Activated CD4-positive, alpha-beta T cell treated with anti-CD3 and anti-CD28 coated beads for 36 hours (primary cell): ENCODE measurements around the gene ICAM2. TPM values are rescaled to one million over a fixed set of nuclear protein-coding genes. Genes with fewer than 3 reads are reported as not detected.
A peak's percentile ranks its signal among the peaks of the same experiment; 100 is the strongest.

ENCODE experiments used
- ATAC-seq: fragments of 200-7000 bp; cut with Tn5 transposase; one replicate; pipeline ENCODE4 v1.10.0; 2021; ENCODE audit warnings: mild to moderate bottlenecking, moderate library complexity
- CTCF ChIA-PET: fragments of 350-600 bp; sonication (Branson Sonifier 250); formaldehyde crosslinking; loops from one replicate; lab custom pipeline; 2021; ENCODE audit warnings: antibody characterized with exemption; lab: Charles Lee
- POLR2A ChIA-PET: fragments of 350-600 bp; sonication (Branson Sonifier 250); formaldehyde crosslinking; loops from one replicate; lab custom pipeline; 2021; ENCODE audit warnings: antibody characterized with exemption, inconsistent platforms; lab: Charles Lee
- DNase-seq: peaks from one replicate; pipeline ENCODE4 v3.0.0-alpha.2; 2020
- H3K27ac Mint-ChIP-seq: one replicate; pipeline ENCODE4 v1.8.0; 2021; ENCODE audit warnings: mixed read lengths
- H3K27me3 Mint-ChIP-seq: one replicate; pipeline ENCODE4 v1.8.0; 2021; ENCODE audit warnings: mixed read lengths
- H3K36me3 Mint-ChIP-seq: one replicate; pipeline ENCODE4 v1.8.0; 2021; ENCODE audit warnings: low read depth, mixed read lengths
- H3K4me1 Mint-ChIP-seq: one replicate; pipeline ENCODE4 v1.8.0; 2021; ENCODE audit warnings: mixed read lengths
- H3K4me3 Mint-ChIP-seq: one replicate; pipeline ENCODE4 v1.8.0; 2021; ENCODE audit warnings: mild to moderate bottlenecking, moderate library complexity, mixed read lengths
- H3K9me3 Mint-ChIP-seq: one replicate; pipeline ENCODE4 v1.8.0; 2021; ENCODE audit warnings: low read depth, mixed read lengths
- intact Hi-C, 2 experiments: fragments of 100-400 bp; cut with DNase I in 1 of 2; cut with micrococcal nuclease in 1 of 2; formaldehyde crosslinking; loops; one replicate each; pipeline versions ENCODE4 v1.14.2 to v1.15.1; 2022 to 2024; cut with DNase I, micrococcal nuclease
- total RNA-seq, 2 experiments: library from RNA; stranded (reverse); gene quantifications; one replicate each; pipeline ENCODE4 v1.2.3, GENCODE V29; 2021

Gene ICAM2
- total RNA-seq, 2 experiments from 2014 or later, result 46.6 to 49.0 TPM

- POLR2A ChIA-PET, result no interaction called here
- H3K27ac Mint-ChIP-seq, result peak overlapping the region; percentile 18
- CTCF ChIA-PET, result interaction anchor here (0.7 to 2.0 kb wide), 7 partner anchors 16 to 72 kb away, joined by 3 to 10 read pairs (median 3); no protein-coding TSS in a partner anchor
- no peaks in the 10 kb centered on the region for H3K36me3 Mint-ChIP-seq
- no peaks in the 10 kb centered on the region for H3K9me3 Mint-ChIP-seq
- DNase-seq, result peak; percentile 33
- H3K27me3 Mint-ChIP-seq, result no peaks in the 10 kb centered on the region
- intact Hi-C loops, result no loop called here
- peaks cover 20% of the 10 kb centered on the region for H3K4me1 Mint-ChIP-seq
- H3K4me3 Mint-ChIP-seq, result no peak overlapping the region
- peak; percentile 72 for ATAC-seq
These were observed 45.7 kb downstream of the ICAM2 start for GRCh38 chr17:63974594-63975192.

GRCh38 chr17:63973930-63974593 is 46.4 kb downstream of the ICAM2 start:
- ChIA-PET CTCF (interaction anchor here (0.7 to 1.3 kb wide), 2 partner anchors 17 to 51 kb away, joined by 3 read pairs; no protein-coding TSS in a partner anchor), POLR2A (no interaction called here)
- Mint-ChIP-seq H3K27me3 (no peaks in the 10 kb centered on the region), H3K27ac (peak overlapping the region; percentile 18), H3K4me1 (peaks cover 20% of the 10 kb centered on the region), H3K4me3 (no peak overlapping the region), H3K36me3 (no peaks in the 10 kb centered on the region), H3K9me3 (no peaks in the 10 kb centered on the region)
- ATAC-seq (peak; percentile 15), DNase-seq (no peak)
- intact Hi-C loops, result no loop called here

GRCh38 chr17:63973247-63973646 is 47.2 kb downstream of the ICAM2 start:
- Mint-ChIP-seq H3K4me3 (no peak overlapping the region), H3K9me3 (no peaks in the 10 kb centered on the region), H3K4me1 (peaks cover 23% of the 10 kb centered on the region), H3K27ac (no peak overlapping the region), H3K27me3 (no peaks in the 10 kb centered on the region), H3K36me3 (no peaks in the 10 kb centered on the region)
- POLR2A ChIA-PET, result no interaction called here
- intact Hi-C loops, result no loop called here
- DNase-seq (no peak), ATAC-seq (no peak)
- CTCF ChIA-PET, result no interaction called here

GRCh38 chr17:63972796-63973195 is 47.6 kb downstream of the ICAM2 start, which contains the start of gene SCN4A:
TSS of gene SCN4A (minus strand) at chr17:63972918. CDS start at chr17:63972841, 77 bp downstream.
- ATAC-seq (no peak), DNase-seq (no peak)
- H3K4me3 Mint-ChIP-seq, result no peak within 1 kb of the TSS
- no peaks in the 10 kb centered on the region for H3K9me3 Mint-ChIP-seq
- intact Hi-C loops, result no loop called here
- H3K27me3 Mint-ChIP-seq, result no peaks in the 10 kb centered on the region
- ChIA-PET CTCF (no interaction called here), POLR2A (no interaction called here)
- no peaks in the 10 kb centered on the region for H3K36me3 Mint-ChIP-seq
- no peak within 1 kb of the TSS for H3K27ac Mint-ChIP-seq
- peaks cover 26% of the 10 kb centered on the region for H3K4me1 Mint-ChIP-seq

- H3K9me3 Mint-ChIP-seq, result no peaks in the 10 kb centered on the region
- ATAC-seq (no peak), DNase-seq (no peak)
- peaks cover 20% of the 10 kb centered on the region for H3K4me1 Mint-ChIP-seq
- no peak overlapping the region for H3K27ac Mint-ChIP-seq
- ChIA-PET CTCF (interaction anchor here (0.7 to 2.0 kb wide), 4 partner anchors 18 to 488 kb away, joined by 3 to 5 read pairs (median 4); partner anchors contain the start of gene CSHL1), POLR2A (no interaction called here)
- H3K36me3 Mint-ChIP-seq, result no peaks in the 10 kb centered on the region
- H3K27me3 Mint-ChIP-seq, result no peaks in the 10 kb centered on the region
- no peak overlapping the region for H3K4me3 Mint-ChIP-seq
- intact Hi-C loops, result no loop called here
These were observed 51.2 kb downstream of the ICAM2 start for GRCh38 chr17:63969278-63969677.

GRCh38 chr17:63967953-63968352 is 52.5 kb downstream of the ICAM2 start:
- ChIA-PET POLR2A (no interaction called here), CTCF (interaction anchor here (0.8 to 2.0 kb wide), 6 partner anchors 11 to 75 kb away, joined by 3 to 5 read pairs (median 4); partner anchors contain the start of gene CSHL1)
- intact Hi-C loops, result no loop called here
- Mint-ChIP-seq H3K9me3 (no peaks in the 10 kb centered on the region), H3K27ac (no peak overlapping the region), H3K4me1 (peaks cover 19% of the 10 kb centered on the region), H3K4me3 (no peak overlapping the region), H3K36me3 (no peaks in the 10 kb centered on the region), H3K27me3 (no peaks in the 10 kb centered on the region)
- ATAC-seq (peak; percentile 68), DNase-seq (peak; percentile 72)

GRCh38 chr17:63966646-63967264 is 53.7 kb downstream of the ICAM2 start:
- CTCF ChIA-PET, result interaction anchor here (1.1 kb wide), 1 partner anchor 24 kb away, joined by 3 read pairs; no protein-coding TSS in a partner anchor
- Mint-ChIP-seq H3K4me1 (peaks cover 19% of the 10 kb centered on the region), H3K9me3 (no peaks in the 10 kb centered on the region), H3K4me3 (no peak overlapping the region), H3K36me3 (no peaks in the 10 kb centered on the region), H3K27me3 (no peaks in the 10 kb centered on the region), H3K27ac (peak overlapping the region; percentile 20)
- DNase-seq, result peak; percentile 69
- intact Hi-C loops, result no loop called here
- ATAC-seq, result peak; percentile 84
- POLR2A ChIA-PET, result no interaction called here

GRCh38 chr17:63963123-63963522 is 57.3 kb downstream of the ICAM2 start:
- Mint-ChIP-seq H3K27me3 (no peaks in the 10 kb centered on the region), H3K36me3 (no peaks in the 10 kb centered on the region), H3K9me3 (no peaks in the 10 kb centered on the region), H3K27ac (no peak overlapping the region), H3K4me3 (no peak overlapping the region), H3K4me1 (peaks cover 19% of the 10 kb centered on the region)
- CTCF ChIA-PET, result interaction anchor here (1.0 to 3.4 kb wide), 3 partner anchors 14 to 44 kb away, joined by 3 to 14 read pairs (median 8); no protein-coding TSS in a partner anchor
- ATAC-seq (no peak), DNase-seq (no peak)
- POLR2A ChIA-PET, result no interaction called here
- intact Hi-C loops, result no loop called here

- POLR2A ChIA-PET, result interaction anchor here (1.3 kb wide), 1 partner anchor 58 kb away, joined by 3 read pairs; the partner anchor contains the start of gene ICAM2
- H3K36me3 Mint-ChIP-seq, result no peaks in the 10 kb centered on the region
These were observed 58.1 kb downstream of the ICAM2 start for GRCh38 chr17:63962298-63962744.

GRCh38 chr17:63961355-63962212 is 58.8 kb downstream of the ICAM2 start:
- H3K27me3 Mint-ChIP-seq, result no peaks in the 10 kb centered on the region
- POLR2A ChIA-PET, result interaction anchor here (0.6 to 1.3 kb wide), 2 partner anchors 32 to 59 kb away, joined by 3 to 4 read pairs; partner anchors contain the start of gene ICAM2
- CTCF ChIA-PET, result interaction anchor here (0.6 to 3.4 kb wide), 2 partner anchors 15 to 64 kb away, joined by 3 to 14 read pairs; no protein-coding TSS in a partner anchor
- intact Hi-C loops, result no loop called here
- no peaks in the 10 kb centered on the region for H3K9me3 Mint-ChIP-seq
- ATAC-seq (peak; percentile 74), DNase-seq (peak; percentile 75)
- H3K4me3 Mint-ChIP-seq, result no peak overlapping the region
- no peak overlapping the region for H3K27ac Mint-ChIP-seq
- peaks cover 8% of the 10 kb centered on the region for H3K4me1 Mint-ChIP-seq
- H3K36me3 Mint-ChIP-seq, result no peaks in the 10 kb centered on the region

More at GRCh38 chr17:63962298-63962744, 58.1 kb downstream of the ICAM2 start:
- DNase-seq (no peak), ATAC-seq (no peak)
- Mint-ChIP-seq H3K4me1 (peaks cover 15% of the 10 kb centered on the region), H3K9me3 (no peaks in the 10 kb centered on the region), H3K27ac (no peak overlapping the region), H3K27me3 (no peaks in the 10 kb centered on the region), H3K4me3 (no peak overlapping the region)
- CTCF ChIA-PET, result interaction anchor here (3.4 kb wide), 1 partner anchor 16 kb away, joined by 14 read pairs; no protein-coding TSS in a partner anchor
- intact Hi-C loops, result no loop called here
